Astrocyte (in vitro differentiated cells and primary cell): Measurements from ENCODE around the gene RCE1.

Experiments
- EZH2 ChIP-seq: IDR thresholded peaks from 2 replicates; pipeline ENCODE4 v1.6.1; 2012; ENCODE audit warnings: mild to moderate bottlenecking, low read length, inconsistent platforms; ENCODE audit not compliant: insufficient read depth
- TF ChIP-seq, protein P1 (sequence below): IDR thresholded peaks from 2 replicates; pipeline ENCODE4 v1.5.1; 2011; ENCODE audit warnings: low read depth, mild to moderate bottlenecking, inconsistent platforms, low read length, moderate library complexity; ENCODE audit not compliant: insufficient read depth

DNA sequence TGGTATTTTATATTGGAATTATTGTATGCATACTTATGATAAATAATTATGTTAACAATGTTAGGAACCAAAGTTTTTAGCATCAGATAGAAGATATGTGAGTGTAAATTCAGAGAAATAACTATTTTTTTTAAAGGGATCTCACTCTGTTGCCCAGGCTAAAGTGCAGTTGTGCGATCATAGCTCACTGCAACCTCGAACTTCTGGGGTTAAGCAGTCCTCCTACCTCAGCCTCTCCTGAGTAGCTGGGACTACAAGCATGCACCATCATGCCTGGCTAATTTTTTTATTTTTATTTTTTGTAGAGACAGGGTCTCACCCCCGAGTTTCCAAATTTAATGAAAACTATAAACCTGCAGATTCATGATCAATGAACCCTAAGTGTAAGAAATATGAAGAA lies 33.6 kb upstream of the RCE1 start:
- TF ChIP-seq, protein P1, sequence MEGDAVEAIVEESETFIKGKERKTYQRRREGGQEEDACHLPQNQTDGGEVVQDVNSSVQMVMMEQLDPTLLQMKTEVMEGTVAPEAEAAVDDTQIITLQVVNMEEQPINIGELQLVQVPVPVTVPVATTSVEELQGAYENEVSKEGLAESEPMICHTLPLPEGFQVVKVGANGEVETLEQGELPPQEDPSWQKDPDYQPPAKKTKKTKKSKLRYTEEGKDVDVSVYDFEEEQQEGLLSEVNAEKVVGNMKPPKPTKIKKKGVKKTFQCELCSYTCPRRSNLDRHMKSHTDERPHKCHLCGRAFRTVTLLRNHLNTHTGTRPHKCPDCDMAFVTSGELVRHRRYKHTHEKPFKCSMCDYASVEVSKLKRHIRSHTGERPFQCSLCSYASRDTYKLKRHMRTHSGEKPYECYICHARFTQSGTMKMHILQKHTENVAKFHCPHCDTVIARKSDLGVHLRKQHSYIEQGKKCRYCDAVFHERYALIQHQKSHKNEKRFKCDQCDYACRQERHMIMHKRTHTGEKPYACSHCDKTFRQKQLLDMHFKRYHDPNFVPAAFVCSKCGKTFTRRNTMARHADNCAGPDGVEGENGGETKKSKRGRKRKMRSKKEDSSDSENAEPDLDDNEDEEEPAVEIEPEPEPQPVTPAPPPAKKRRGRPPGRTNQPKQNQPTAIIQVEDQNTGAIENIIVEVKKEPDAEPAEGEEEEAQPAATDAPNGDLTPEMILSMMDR: no peak
- TF ChIP-seq EZH2: no peak
